NOMO-1 (cell line): ENCODE measurements around the gene CDKN2B.
"Not testable (repeated sequence)": the region's sequence is repeated elsewhere in the genome, so short reads cannot be mapped to it uniquely, and the experiment has no call there.

Source experiments
- DNase-seq, 2 experiments: peaks; one replicate each; lab custom pipeline; 2025; ENCODE audit not compliant: unreplicated experiment in 2 of 2; lab: John Stamatoyannopoulos, UW

CDKN2B gene

DNA sequence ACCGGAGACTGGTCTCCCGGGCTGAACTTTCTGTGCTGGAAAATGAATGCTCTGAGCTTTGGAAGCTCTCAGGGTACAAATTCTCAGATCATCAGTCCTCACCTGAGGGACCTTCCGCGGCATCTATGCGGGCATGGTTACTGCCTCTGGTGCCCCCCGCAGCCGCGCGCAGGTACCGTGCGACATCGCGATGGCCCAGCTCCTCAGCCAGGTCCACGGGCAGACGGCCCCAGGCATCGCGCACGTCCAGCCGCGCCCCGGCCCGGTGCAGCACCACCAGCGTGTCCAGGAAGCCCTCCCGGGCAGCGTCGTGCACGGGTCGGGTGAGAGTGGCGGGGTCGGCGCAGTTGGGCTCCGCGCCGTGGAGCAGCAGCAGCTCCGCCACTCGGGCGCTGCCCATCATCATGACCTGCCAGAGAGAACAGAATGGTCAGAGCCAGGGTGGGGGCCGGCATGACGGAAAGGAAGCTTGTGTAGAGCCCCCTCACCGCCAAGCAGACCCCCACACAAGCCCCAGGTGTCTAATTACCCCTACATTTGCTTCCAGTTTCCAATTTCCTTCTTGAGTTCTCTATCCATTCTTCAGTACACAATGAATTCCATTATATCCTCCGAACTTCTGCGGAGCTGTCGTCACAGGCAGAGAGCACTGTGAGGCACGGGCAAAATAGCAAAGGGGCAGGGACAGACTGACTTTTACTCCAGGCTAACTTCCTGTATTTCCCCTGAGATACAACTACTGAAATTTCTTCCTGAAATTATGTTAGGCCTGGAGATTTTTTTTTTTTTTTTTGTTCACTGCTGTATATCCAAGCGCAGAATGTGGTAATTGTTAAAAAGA, 38.1 kb downstream of the CDKN2B start:
- no peak for DNase-seq

DNA sequence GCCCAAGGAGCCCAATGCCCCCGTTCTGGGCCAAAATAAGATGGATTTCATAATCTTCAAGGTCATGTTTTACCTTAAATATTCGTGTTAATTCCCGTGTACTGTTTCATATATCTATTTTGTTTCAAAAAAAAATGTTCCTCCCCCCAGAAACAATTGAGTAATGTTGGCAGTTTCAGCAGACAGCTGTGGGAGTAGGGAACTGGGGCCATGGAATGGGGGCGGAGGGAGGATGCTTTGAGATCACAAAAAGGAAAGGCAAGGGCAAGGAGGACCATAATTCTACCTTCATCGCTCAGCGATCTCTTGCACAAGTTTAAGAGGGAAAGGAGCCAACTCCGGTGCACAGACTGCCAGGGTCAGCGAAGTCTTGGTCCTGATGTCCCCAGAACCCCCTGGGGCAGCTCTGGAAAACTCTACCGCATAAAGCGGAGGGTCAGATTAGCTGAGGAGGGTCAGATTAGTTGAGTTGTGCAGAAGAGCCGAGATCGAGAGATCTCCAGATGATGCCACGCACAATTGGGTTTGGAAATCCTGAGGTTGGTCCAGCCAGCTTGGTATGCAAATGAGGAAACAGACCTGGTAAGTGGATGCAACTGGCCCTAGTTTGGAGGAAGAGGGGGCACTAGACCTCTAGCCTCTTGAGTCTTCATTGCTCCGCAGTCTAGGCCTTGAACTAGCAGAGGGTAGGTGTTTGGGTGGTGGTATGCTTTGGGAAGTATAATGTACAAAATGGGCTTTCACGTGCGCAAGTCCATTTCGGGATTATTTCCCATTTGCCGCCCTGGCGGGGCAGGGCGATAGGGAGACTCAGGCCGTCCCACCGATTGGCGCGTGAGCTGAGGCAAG, 38.9 kb downstream of the CDKN2B start:
- DNase-seq: no peak

DNA sequence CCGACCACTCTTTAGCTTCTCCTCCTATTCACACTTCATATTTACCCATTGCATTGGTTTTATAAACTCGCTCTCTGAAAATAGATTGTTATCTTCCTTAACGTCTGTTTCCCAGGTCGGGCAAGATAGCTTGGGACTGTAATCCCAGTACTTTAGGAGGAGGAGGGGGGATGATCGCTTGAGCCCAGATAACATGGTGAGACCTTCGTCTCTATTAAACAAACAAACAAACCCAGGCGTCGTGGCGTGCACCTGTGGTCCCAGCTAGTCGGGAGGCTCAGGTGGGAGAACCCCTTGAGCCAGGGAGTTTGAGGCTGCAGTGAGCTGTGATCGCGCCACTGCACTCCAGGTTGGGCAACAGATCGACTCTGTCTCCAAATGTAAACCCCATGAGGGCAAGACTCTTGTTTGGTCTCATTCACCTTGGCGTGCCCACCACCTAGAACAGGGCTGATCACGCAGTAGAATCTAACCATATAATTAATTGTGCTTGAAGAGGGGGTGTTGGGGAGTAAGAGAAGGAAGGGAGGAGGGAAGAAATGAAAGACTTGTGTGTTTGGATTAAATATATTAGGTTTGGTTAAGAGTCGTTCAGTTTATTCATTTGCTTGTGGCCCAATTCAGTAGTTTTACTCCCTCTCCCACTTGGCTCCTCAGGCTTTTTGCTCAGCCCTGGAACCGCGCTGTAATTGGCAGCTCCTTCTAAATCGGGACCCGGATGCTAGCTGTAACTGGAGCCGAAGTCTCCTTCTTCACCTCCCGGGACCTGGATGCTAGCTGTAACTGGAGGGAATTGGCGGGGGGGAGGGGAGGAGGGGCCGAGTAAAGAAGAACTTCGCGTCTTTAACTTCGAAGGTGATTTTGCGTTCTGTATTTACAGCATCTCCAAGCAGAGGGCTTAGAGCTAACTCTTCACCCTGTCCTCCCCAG, 39.8 kb downstream of the CDKN2B start:
- DNase-seq: no peak

DNA sequence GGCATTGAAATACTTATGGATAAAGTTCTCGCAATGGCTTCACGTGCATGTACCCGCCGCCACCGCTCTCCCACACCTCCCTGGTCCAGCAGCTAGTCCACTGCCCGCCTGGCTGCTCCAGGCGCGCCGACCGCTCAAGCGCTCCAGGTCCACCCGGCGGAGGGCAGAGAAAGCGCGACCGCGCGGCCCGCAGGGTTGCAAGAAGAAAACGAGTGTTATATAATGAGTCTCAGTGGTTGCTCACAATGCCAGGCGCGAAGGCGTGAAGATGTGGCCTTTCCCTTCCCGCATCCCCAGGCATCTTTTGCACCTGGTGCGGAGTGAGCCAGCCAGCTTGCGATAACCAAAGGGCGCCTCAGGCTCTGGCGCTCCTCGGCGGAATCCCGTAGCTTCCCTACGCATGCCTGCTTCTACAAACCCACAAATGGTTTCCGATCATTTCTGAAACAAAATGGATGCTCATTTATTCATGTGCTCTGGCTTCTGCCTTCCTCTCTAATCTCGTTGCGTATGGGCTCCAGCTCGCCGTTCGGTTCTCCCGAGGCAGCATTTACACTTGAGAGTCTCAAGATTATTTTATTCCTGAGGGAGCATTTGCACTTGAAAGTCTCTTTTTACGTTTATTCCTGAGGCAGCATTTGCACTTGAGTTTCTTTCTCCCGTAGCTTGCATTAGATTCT, 40.6 kb downstream of the CDKN2B start:
- no peak for DNase-seq

DNA sequence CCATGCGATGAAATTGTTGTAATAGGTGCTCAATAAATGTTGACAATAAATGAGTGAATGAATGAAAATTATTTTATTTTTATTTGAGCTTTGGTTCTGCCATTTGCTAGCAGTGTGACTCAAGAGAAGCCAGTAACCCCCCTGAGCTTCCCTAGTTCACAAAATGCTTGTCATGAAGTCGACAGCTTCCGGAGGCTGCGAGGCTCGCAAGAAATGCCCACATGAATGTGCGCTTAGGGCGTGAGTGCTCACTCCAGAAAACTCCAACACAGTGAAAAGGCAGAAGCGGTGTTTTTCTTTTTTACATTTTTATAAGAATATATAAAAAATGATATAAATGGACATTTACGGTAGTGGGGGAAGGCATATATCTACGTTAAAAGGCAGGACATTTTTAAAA, 41.4 kb downstream of the CDKN2B start:
- no peak for DNase-seq

DNA sequence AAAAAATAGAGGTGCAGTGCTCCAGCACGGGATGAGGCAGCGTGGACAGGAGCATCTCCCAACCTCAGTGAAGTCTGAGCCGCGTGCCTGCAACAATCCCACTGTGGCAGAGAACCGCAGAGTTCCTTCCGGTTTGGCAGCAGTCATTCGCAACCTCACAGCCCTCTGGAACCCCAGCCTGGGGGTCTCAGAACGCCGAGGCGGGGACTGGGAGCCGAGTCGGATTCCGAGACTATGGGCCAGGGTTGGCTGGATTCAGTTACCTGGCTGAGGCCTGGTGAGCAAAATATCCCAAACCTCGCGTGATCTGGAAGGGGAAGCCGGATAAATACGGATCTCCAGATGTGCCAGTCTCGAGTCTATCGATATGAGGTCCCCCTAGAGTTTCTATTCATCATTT, 41.9 kb downstream of the CDKN2B start:
- no peak for DNase-seq

DNA sequence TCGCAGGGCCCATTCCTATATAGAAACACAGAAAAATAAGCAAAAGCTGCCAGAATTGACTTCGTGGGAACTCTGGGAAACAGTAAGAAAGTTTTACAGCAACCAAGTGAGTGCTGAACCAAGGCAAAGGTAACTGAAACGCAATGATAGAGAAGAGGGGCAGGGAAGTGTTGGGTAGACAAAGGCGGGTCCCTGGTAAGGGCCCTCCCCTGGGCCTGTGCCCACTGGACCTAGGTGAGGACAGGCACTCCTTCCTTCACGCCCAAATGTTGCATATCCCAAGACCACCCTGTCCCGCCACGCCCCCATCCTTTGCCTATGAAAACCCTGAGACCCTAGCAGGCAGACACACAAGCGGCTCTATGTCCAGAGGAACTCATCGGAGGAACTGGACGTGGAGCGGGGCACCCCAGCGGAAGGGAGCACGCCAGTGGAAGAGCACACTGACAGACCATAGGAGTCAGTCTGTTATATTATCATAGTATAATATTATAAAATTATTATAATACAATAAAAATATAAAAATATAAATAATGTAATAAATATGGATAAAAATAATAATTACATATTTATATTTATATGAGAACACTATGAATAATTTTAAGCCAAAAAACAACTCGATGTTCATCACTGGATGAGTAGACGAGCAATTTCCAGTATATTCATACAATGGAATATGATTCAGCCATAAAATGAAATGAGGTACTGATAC, 42.8 kb downstream of the CDKN2B start:
- no peak for DNase-seq

DNA sequence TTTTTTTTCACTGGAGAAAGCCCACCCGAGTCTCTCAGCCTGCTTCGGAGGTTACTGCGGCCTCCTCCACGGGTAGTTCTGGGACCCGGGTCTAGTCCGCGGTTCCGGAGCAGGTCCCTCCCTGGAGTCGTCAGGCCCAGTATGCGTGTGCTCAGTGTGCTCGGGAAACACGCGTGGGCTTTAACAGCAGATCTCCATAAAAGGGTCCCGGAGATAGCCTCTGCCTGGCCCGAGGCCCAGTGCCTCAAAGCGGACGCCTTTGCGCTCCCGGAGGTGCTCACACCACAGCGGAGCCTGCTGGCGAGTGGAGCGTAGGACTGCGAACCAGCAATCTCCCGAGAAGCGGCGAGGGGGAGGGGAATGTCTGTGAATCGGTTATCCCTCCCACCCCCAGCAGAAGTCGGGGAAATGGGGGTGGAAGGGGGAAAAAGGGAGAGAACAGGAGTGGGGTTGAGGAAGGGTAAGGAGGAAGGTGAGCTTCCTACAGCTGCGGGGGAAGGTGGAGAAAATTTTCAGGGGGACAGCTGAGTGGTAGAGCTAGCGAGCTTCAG, 43.6 kb downstream of the CDKN2B start:
- no peak for DNase-seq

DNA sequence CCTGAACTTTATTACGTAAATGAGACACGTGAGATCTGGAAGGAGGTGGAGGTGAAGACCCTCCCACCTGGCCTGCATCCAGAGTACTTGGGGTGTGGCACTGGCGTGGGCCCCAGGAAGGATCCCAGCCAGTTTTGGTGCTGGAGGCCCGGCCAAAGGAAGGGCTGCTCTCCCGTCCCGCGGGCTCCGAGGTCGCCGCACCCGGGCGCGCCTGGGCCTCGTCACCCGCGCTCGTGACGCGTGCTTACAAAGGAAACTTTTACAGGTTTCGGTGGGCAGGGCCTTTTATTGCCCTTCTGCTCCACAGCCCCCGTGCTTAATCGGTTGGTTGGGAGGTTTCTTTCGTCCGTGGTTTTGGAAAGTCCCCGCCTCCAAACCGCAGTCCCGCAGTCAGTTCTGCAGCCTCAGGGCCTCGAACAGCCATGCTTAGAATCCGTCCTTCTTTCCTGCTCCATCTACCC, 44.1 kb downstream of the CDKN2B start:
- no peak for DNase-seq

DNA sequence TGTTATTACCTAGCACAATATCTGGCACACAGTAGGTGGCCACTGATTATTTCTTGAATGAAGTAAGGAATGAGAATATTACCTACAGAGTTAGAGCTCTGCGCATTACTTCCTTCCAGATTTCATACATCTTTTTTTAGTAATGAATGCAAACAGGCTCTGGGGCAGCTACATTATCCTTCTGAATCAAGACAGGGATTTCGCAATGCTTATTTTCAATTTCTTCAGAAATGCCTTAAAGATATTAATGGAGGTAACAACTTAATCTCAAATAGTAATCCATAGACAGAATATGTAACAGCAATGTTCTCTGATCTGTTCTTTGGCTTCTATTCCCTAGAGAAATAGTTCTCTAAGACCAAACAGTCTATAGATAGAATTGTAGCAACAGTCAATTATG, 47.5 kb downstream of the CDKN2B start:
- no peak for DNase-seq

DNA sequence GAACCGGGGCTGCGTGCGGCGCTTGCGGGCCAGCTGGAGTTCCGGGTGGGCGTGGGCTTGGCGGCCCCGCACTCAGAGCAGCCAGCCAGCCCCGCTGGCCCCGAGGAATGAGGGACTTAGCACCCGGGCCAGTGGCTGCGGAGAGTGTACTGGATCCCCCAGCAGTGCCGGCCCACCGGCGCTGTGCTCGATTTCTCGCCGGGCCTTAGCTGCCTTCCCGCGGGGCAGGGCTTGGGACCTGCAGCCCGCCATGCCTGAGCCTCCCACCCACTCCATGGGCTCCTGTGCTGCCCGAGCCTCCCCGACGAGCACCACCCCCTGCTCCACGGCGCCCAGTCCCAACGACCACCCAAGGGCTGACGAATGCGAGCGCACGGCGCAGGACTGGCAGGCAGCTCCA, 49.8 kb downstream of the CDKN2B start:
- not testable (repeated sequence) for DNase-seq

DNA sequence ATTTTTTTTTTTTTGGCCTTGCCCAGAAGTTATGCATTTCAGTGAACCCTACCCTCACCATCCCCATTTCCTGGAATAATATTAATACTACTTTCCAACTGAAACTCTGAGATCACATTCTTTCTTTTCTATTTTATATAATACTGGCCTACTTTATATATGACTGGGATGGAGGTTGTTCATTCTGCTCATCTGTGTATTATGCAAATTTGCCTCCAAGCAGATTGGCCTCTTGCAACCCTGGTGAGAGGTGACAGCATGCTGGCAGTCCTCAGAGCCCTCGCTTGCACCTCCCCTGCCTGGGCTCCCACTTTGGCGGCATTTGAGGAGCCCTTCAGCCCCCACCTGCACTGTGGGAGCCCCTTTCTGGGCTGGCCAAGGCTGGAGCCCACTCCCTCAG, 50.3 kb downstream of the CDKN2B start:
- no peak for DNase-seq
